Thymus (tissue), 11 donors: ENCODE results near the gene CCDC6. TPM values are rescaled to one million over a fixed set of nuclear protein-coding genes. Genes with fewer than 3 reads are reported as not detected.
A peak's percentile ranks its signal among the peaks of the same experiment; 100 is the strongest.

Experiments used
- DNase-seq, 9 donors: peaks; one replicate each; pipeline ENCODE4 v3.0.0-alpha.2; 2013; ENCODE audit warnings: low spot score in 9 of 9, low read depth in 6 of 9, missing footprints in 1 of 9
- H3K27ac ChIP-seq, 2 donors: one replicate each; pipeline ENCODE4 v1.5.1; 2013; ENCODE audit warnings: control low read depth in 1 of 2, low read depth in 1 of 2, low read length in 1 of 2, mild to moderate bottlenecking in 1 of 2, moderate library complexity in 1 of 2
- H3K27me3 ChIP-seq, 2 donors: one replicate each; pipeline ENCODE4 v1.5.1; 2013; ENCODE audit warnings: low read length in 1 of 2; ENCODE audit not compliant: control insufficient read depth in 2 of 2, insufficient read depth in 1 of 2
- H3K36me3 ChIP-seq, 2 donors: one replicate each; pipeline ENCODE4 v1.5.1; 2013; ENCODE audit warnings: low read length in 1 of 2, mild to moderate bottlenecking in 1 of 2, moderate library complexity in 1 of 2; ENCODE audit not compliant: control insufficient read depth in 2 of 2, insufficient read depth in 2 of 2
- H3K4me1 ChIP-seq, 2 donors: one replicate each; pipeline ENCODE4 v1.5.1; 2013; ENCODE audit warnings: low read length in 2 of 2; ENCODE audit not compliant: control insufficient read depth in 2 of 2, insufficient read depth in 2 of 2
- H3K4me3 ChIP-seq, 2 donors: one replicate each; pipeline ENCODE4 v1.5.1; 2013; ENCODE audit warnings: low read length in 2 of 2, control low read depth in 1 of 2, mild to moderate bottlenecking in 1 of 2
- H3K9me3 ChIP-seq, 2 donors: one replicate each; pipeline ENCODE4 v1.5.1; 2013; ENCODE audit warnings: low read length in 1 of 2, mild to moderate bottlenecking in 1 of 2; ENCODE audit not compliant: control insufficient read depth in 2 of 2, insufficient read depth in 1 of 2
- WGBS: extraction: QIAGEN DNeasy Blood & Tissue Kit; methylation state at CpG from one replicate; pipeline ENCODE4 v1.1.7; 2013; 5-methylcytosine and 5-hydroxymethylcytosine counted together
- polyA plus RNA-seq: library from polyadenylated mRNA; stranded (reverse); fragments of 200-250 nt; gene quantifications from one replicate; pipeline ENCODE4 v1.2.3, GENCODE V29; 2013
- total RNA-seq: library from RNA; stranded (reverse); fragments of 120-200 nt; gene quantifications from one replicate; pipeline ENCODE4 v1.2.4, GENCODE V29; 2013
- donor health status: healthy.

The CCDC6 gene
- total and polyA plus RNA-seq, 2 donors = 9.3 to 19.9 TPM

DNA sequence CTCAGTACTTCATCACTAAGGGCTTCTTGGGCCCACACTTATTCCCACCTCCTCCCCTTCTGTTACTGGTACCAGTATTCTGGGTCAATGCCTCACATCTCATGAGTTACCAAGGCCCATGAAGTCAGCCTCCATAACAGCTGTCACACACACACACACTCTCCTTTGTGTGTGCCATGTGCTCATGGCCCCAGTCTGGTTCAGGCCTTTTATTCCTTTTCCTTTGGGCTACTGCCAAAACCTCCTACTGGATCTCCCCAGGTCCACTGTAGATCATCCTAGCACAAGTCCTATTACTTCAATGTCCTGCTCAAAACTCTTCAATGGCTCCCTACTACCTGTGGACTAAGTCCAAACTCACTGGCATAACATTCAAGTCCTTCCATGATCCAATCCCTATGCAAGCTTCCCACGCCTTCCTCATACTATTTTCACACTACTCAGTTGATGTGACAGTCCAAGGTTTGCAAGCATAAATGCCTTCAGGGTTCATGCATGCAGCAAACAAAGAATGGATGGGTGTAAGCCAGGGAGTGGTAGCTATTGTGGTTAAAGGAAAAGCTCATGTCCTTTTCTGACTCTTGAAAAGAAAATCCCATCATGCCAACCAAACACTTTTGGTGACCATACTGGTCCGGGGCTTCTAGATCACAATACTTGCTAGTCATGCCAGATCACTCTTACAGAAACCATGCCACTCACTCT lies 68.1 kb downstream of the CCDC6 start:
- Histone ChIP-seq H3K4me3 (no peak overlapping the region), H3K27me3 (no peaks in the 10 kb centered on the region), H3K27ac (no peak overlapping the region), H3K9me3 (no peaks in the 10 kb centered on the region), H3K36me3 (no peaks in the 10 kb centered on the region), H3K4me1 (peaks cover 0 to 18% of the 10 kb centered on the region in 2 donors)
- no peak for DNase-seq
- WGBS = 98% methylated on average over 2 of the region's 2 CpGs

DNA sequence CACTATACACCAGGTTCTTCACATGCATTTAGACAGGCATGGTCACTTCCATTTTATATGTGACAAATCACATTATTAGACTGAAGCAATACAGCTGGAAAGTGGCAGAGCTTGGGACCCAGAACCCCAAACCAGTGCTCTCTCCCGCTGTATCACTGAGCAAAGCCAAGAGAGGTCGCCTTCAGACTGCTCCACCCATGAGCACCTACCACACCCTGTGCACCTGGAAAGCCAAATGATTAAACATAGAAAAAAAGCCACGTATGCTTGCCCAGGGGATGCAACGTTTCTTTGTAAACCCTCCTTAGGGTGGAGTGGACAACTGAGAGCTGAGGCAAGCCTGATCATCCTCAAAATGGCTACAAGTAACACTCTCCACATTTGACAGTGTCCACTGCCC lies 72.5 kb downstream of the CCDC6 start:
- no peak overlapping the region for H3K4me3 ChIP-seq
- H3K4me1 ChIP-seq = peaks cover 0 to 18% of the 10 kb centered on the region in 2 donors
- no peaks in the 10 kb centered on the region for H3K9me3 ChIP-seq
- DNase-seq = no peak
- H3K27ac ChIP-seq = peak overlapping the region in 1 of 2 donors; percentile 41
- 79% methylated on average over 4 of the region's 4 CpGs for WGBS
- peaks cover 4 to 14% of the 10 kb centered on the region in 2 donors for H3K36me3 ChIP-seq
- no peaks in the 10 kb centered on the region for H3K27me3 ChIP-seq

DNA sequence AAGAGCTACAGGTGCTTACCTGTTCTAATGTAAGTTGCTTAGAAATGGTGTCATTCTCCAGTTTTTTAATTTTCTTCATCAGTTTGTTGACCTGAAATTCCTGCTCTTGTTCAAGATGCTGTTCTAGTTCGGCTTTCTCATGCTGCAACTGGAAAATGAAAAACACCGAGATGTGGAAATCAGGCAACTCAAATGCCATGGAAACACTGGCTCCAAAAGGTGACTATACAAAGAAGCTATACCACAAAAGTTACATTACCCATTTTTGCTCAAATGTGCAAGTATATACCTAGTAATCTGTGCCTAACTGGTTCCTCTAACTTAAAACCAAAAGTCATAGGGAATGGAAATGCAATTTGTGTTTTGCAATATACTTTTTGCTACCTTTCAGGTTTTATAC lies 73.8 kb downstream of the CCDC6 start:
- Histone ChIP-seq H3K4me1 (peaks cover 0 to 18% of the 10 kb centered on the region in 2 donors), H3K36me3 (peaks cover 4 to 14% of the 10 kb centered on the region in 2 donors)
- 46% methylated on average over 2 of the region's 2 CpGs for WGBS

DNA sequence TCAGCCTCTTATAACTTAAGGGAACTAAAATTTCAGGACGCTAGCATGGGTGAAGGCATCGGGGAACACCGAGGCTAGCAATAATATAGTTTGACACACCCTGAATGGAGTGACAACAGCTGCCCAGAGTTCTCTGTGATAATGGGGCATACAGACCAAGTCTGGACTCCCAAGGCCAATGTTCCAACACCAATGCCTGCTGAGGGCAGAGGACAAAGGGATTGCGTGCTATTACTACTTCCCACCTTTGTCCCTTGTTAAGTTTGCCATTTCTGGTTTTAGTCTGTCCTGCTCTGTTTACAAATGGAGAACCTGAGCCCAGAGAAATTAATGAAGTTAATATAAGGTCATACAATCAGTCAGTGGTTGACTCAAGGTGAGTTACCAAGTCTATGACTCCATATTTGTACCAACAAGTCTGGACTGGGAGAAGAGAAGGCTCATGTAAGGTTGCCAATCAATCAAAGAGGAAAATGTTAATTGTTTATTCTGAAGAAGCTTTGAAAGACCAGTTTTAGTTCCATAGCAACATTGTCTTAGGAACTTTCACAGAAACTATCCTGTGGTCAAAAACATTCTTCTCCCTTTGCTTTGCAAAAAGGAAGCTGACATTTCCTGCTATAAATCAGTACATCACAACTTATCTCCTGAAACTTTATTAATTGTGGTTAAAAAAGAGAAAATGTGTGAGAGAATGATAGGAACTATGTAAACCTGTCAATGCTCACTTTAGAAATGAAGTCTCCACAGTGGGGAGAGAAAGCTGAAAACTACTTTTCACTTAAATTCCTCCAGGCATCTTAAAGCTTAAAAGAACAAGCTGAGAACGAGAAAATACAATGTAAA lies 74.5 kb downstream of the CCDC6 start:
- Histone ChIP-seq H3K27ac (no peak overlapping the region), H3K4me1 (peaks cover 0 to 18% of the 10 kb centered on the region in 2 donors), H3K4me3 (no peak overlapping the region), H3K36me3 (peaks cover 4 to 14% of the 10 kb centered on the region in 2 donors), H3K27me3 (no peaks in the 10 kb centered on the region), H3K9me3 (no peaks in the 10 kb centered on the region)
- DNase-seq = no peak
- 79% methylated on average over 5 of the region's 5 CpGs for WGBS

More for the DNA sequence above, 73.8 kb downstream of the CCDC6 start:
- Histone ChIP-seq H3K4me3 (no peak overlapping the region), H3K9me3 (no peaks in the 10 kb centered on the region), H3K27me3 (no peaks in the 10 kb centered on the region), H3K27ac (no peak overlapping the region)
- DNase-seq = no peak

DNA sequence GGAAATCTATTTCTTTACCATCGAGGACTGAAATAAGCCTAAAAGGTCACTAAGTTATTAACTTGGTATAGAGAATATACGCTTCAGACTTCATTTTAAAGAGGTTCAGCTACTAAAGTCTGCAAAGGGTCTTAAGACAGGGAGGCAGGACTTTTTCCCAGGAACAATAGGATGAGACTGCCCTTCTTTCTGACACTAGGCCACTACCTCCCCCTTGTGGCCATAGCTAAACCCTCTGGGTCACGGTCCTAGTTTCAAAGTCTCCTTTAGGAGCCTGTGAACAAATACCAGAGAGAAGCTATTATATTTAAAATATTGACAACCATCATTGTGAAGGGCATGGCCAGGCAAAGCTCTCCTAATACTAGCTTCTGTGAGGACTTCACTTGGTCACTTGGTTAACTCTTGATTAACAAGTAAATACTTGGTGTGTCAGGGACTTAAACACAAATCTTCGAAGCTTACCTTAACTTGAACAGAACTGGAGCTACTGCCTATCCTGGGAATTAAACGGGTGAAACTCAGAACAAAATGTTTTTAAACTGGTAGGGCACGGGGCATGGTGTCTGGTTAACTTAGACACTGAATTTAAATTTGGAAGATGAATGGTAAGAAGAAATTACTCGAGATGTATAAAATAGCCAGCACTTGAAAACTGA lies 75.6 kb downstream of the CCDC6 start:
- Histone ChIP-seq H3K27me3 (no peaks in the 10 kb centered on the region), H3K4me3 (no peak overlapping the region), H3K4me1 (peaks cover 0 to 13% of the 10 kb centered on the region in 2 donors), H3K36me3 (peaks cover 4 to 14% of the 10 kb centered on the region in 2 donors), H3K9me3 (no peaks in the 10 kb centered on the region), H3K27ac (no peak overlapping the region)
- 87% methylated on average over 7 of the region's 7 CpGs for WGBS
- peak in 4 of 9 donors; percentile 5 to 36 (median 18) for DNase-seq

DNA sequence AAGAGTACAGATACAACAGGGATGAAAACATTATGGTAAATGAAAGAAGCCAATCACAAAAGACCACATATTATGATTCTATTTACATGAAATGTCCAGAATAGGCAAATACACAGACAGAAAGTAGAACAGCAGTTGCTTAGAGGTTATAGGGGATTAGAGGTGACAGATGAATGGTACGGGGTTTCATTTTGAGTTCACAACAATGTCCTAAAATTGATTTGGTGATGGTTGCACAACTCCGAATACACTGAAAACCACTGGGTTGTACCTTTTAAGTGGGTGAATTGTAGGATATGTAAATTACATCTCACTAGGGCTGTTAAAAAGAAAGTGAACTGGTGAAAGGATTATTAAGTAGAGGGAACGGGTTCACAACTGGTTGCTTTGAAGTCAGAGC lies 76.8 kb downstream of the CCDC6 start:
- H3K4me1 ChIP-seq = peaks cover 0 to 8% of the 10 kb centered on the region in 2 donors
- 81% methylated on average over 3 of the region's 3 CpGs for WGBS
- peaks cover 4 to 14% of the 10 kb centered on the region in 2 donors for H3K36me3 ChIP-seq

DNA sequence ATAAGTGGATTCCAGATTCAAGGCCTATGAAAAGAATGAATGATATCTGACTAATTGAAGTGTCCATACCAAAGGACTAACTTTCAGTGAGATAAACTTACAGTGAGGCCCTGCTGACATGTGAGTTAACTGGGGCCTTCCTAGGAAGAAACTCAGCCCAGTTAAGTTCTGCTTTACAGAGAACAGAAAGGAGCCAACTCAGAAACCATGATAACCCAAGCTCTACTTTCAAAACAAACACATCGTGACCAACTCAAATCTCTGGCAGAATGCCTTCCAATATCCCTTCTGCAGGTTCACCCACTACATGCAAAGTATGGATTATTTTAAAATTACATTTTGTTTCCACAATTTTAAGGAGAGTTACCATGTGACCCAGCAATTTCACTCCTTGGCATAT lies 77.3 kb downstream of the CCDC6 start:
- no peaks in the 10 kb centered on the region for H3K27me3 ChIP-seq
- no peak overlapping the region for H3K27ac ChIP-seq
- H3K4me3 ChIP-seq = no peak overlapping the region
- H3K36me3 ChIP-seq = peaks cover 4 to 14% of the 10 kb centered on the region in 2 donors
- peaks cover 0 to 4% of the 10 kb centered on the region in 2 donors for H3K4me1 ChIP-seq
- no peaks in the 10 kb centered on the region for H3K9me3 ChIP-seq
- WGBS = 84% methylated on average over 1 of the region's 1 CpG
- DNase-seq = no peak

More for the DNA sequence above, 76.8 kb downstream of the CCDC6 start:
- Histone ChIP-seq H3K4me3 (no peak overlapping the region), H3K27me3 (no peaks in the 10 kb centered on the region), H3K27ac (no peak overlapping the region), H3K9me3 (no peaks in the 10 kb centered on the region)
- DNase-seq = no peak

DNA sequence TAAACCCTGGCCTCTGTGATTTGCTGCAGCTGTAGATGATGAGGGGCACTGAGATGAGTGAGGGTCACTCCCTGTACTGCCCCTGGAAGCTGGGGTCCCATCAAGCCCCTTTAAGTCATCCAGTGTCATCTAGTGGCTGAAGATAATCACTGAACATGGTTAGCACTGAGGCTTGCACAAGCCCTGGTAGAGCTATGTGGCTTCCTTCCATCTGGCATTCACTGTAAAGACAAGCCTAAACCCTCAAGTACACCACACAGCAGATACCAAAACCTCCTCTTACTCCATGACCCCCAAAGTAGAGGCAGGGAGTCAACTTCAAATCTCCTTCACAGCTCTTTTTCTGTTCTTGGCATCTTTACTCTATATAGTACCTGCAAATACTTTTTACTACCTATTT lies 80.4 kb downstream of the CCDC6 start:
- no peak for DNase-seq
- no peaks in the 10 kb centered on the region for H3K4me1 ChIP-seq

DNA sequence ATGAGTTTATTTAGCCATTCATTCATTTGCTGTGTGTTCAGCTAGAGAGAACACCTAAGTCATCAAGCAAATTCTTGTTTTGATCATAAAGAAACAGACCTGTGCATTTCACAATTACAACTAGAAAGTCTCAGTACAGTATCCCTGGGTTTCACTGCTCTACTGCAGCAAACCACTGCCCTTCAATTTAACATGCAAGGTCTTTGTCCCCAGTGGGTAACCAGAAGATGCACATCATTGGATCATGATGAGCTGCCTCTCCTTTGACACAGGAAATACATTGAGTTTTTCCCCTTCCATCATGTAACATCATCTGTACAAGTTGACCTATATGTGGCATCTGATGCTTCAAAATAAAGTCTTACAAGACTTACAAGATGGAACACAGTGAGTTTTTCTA lies 82.6 kb downstream of the CCDC6 start:
- H3K9me3 ChIP-seq = no peaks in the 10 kb centered on the region
- H3K27me3 ChIP-seq = no peaks in the 10 kb centered on the region
- DNase-seq = no peak
- no peak overlapping the region for H3K27ac ChIP-seq
- no peak overlapping the region for H3K4me3 ChIP-seq
- H3K36me3 ChIP-seq = no peaks in the 10 kb centered on the region
- no peaks in the 10 kb centered on the region for H3K4me1 ChIP-seq

More for the DNA sequence above, 80.4 kb downstream of the CCDC6 start:
- Histone ChIP-seq H3K27me3 (no peaks in the 10 kb centered on the region), H3K9me3 (no peaks in the 10 kb centered on the region), H3K4me3 (no peak overlapping the region), H3K36me3 (peaks cover 0 to 3% of the 10 kb centered on the region in 2 donors), H3K27ac (no peak overlapping the region)
